ENCODE results near the gene CAP2. TPM values are rescaled to one million over a fixed set of nuclear protein-coding genes. Genes with fewer than 3 reads are reported as not detected.

CAP2 gene
- total RNA-seq, 3 donors from 2014 or later, result 2.2 to 56.1 (median 3.4) TPM

- Histone ChIP-seq H3K4me3 (no peak overlapping the region), H3K9me3 (no peaks in the 10 kb centered on the region), H3K4me1 (ENCODE audit: low read depth) (no peaks in the 10 kb centered on the region), H3K36me3 (ENCODE audit: low read depth) (no peaks in the 10 kb centered on the region)
- DNase-seq, result no peak
- ATAC-seq, result no peak
- intact Hi-C loops (cut with DNase I, micrococcal nuclease), result no loop called here
- no peak for TF ChIP-seq CTCF (IDR thresholded peaks at IDR 0.05)
Measured at GRCh38 chr6:17504005-17504404, 110.6 kb downstream of the CAP2 start.

- ATAC-seq (no peak), DNase-seq (no peak)
- Histone ChIP-seq H3K4me1 (ENCODE audit: low read depth) (no peaks in the 10 kb centered on the region), H3K4me3 (no peak overlapping the region), H3K36me3 (ENCODE audit: low read depth) (no peaks in the 10 kb centered on the region), H3K9me3 (no peaks in the 10 kb centered on the region)
- no peak for TF ChIP-seq CTCF (IDR thresholded peaks at IDR 0.05)
- intact Hi-C loops (cut with DNase I, micrococcal nuclease), result no loop called here
Measured at GRCh38 chr6:17505062-17505476, 111.7 kb downstream of the CAP2 start.

GRCh38 chr6:17505767-17506280, 112.4 kb downstream of the CAP2 start:
- TF ChIP-seq CTCF (IDR thresholded peaks at IDR 0.05), result no peak
- Histone ChIP-seq H3K4me1 (ENCODE audit: low read depth) (no peaks in the 10 kb centered on the region), H3K9me3 (no peaks in the 10 kb centered on the region), H3K36me3 (ENCODE audit: low read depth) (no peaks in the 10 kb centered on the region), H3K4me3 (no peak overlapping the region)
- ATAC-seq (no peak), DNase-seq (no peak)
- intact Hi-C loops (cut with DNase I, micrococcal nuclease), result no loop called here

- Histone ChIP-seq H3K36me3 (ENCODE audit: low read depth) (no peaks in the 10 kb centered on the region), H3K9me3 (no peaks in the 10 kb centered on the region), H3K4me1 (ENCODE audit: low read depth) (no peaks in the 10 kb centered on the region), H3K4me3 (no peak overlapping the region)
- TF ChIP-seq CTCF (IDR thresholded peaks at IDR 0.05), result no peak
- ATAC-seq (no peak), DNase-seq (no peak)
- intact Hi-C loops (cut with DNase I, micrococcal nuclease), result no loop called here
Measured at GRCh38 chr6:17506531-17506930, 113.1 kb downstream of the CAP2 start.

GRCh38 chr6:17506962-17507361, 113.6 kb downstream of the CAP2 start:
- no peak for TF ChIP-seq CTCF (IDR thresholded peaks at IDR 0.05)

GRCh38 chr6:17511084-17511483, 117.7 kb downstream of the CAP2 start:
- no peak for TF ChIP-seq CTCF (IDR thresholded peaks at IDR 0.05)
- Histone ChIP-seq H3K36me3 (ENCODE audit: low read depth) (no peaks in the 10 kb centered on the region), H3K4me1 (ENCODE audit: low read depth) (no peaks in the 10 kb centered on the region), H3K9me3 (no peaks in the 10 kb centered on the region), H3K4me3 (no peak overlapping the region)
- ATAC-seq (no peak), DNase-seq (no peak)
- intact Hi-C loops (cut with DNase I, micrococcal nuclease), result no loop called here

More at GRCh38 chr6:17506962-17507361, 113.6 kb downstream of the CAP2 start:
- H3K36me3 ChIP-seq (ENCODE audit: low read depth), result no peaks in the 10 kb centered on the region
- no peaks in the 10 kb centered on the region for H3K4me1 ChIP-seq (ENCODE audit: low read depth)
- H3K9me3 ChIP-seq, result no peaks in the 10 kb centered on the region
- intact Hi-C loops (cut with DNase I, micrococcal nuclease), result no loop called here
- no peak for DNase-seq
- no peak overlapping the region for H3K4me3 ChIP-seq
- no peak for ATAC-seq
